CD4-positive, alpha-beta T cell treated with Interferon alpha-2 for 1 hour (primary cell): ENCODE results near the gene CADPS2.

ENCODE experiments used
- DNase-seq, 2 donors: peaks; one replicate each; pipeline ENCODE4 v3.0.0-alpha.2; 2020 to 2022

The CADPS2 gene

GRCh38 chr7:122429926-122430325 is 456.3 kb downstream of the CADPS2 start:
- DNase-seq = no peak

DNA sequence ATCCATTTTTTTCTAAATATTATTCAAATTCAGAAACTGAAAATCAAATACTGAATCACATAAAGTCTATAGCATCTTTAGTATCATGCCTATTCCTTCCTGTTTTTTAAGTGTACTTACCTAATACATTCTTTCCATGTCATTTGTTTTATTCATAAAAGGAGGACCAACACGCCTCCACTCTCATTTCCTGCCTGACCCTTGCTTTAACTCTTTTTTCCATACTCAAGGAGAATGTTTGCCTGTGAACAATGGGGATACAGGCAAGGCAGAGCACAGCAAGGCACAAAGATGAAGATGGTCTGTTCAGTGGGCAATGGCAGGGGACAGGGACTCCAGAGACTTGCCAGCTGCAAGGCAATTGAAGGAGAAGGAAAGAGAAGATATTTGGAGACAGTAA is 460.5 kb downstream of the CADPS2 start:
- DNase-seq = no peak

DNA sequence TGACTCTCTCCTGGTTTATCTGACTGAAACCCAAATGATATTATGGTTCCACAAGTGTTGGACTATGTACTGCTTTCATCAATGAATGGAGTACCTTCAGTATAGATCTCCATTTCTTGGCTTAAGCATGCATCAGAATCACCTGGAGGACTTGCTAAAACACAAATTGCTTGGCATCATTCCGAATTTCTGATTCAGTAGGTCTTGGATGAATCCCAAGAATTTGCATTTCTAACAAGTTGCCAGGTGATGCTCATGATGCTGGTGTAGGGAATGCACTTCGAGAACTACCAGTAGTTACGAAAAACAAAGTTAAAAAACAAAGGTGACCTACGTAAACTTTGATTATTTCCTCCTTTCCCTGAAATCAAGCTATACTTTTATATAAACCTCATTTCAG is 462.7 kb downstream of the CADPS2 start:
- no peak for DNase-seq

DNA sequence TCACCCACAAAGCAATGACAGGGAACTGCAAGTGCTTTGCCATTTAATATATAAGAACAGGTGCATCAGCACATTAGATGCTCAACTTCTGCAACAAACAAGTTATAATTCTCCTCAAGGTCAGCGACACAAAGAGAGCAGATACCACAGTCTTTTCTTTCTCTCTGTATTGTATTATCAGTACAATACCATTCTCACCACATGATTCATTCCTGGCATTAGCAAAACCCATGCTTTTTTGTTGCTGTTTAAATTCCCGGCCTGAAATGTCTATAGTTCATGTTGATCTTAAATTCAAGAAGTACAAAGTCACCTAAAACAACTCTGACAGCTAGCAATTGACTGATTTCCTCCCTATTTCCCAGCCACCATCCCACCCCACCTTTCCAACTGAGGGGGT is 469.9 kb downstream of the CADPS2 start:
- DNase-seq = no peak

- no peak for DNase-seq
Measured at GRCh38 chr7:122415510-122415909, 470.8 kb downstream of the CADPS2 start.

- no peak for DNase-seq
Measured at GRCh38 chr7:122413339-122413738, 472.9 kb downstream of the CADPS2 start.

GRCh38 chr7:122412883-122413282 is 473.4 kb downstream of the CADPS2 start:
- DNase-seq = no peak

- DNase-seq = no peak
Measured at GRCh38 chr7:122412441-122412840, 473.8 kb downstream of the CADPS2 start.

- DNase-seq = no peak
Measured at GRCh38 chr7:122407195-122407594, 479.1 kb downstream of the CADPS2 start.

DNA sequence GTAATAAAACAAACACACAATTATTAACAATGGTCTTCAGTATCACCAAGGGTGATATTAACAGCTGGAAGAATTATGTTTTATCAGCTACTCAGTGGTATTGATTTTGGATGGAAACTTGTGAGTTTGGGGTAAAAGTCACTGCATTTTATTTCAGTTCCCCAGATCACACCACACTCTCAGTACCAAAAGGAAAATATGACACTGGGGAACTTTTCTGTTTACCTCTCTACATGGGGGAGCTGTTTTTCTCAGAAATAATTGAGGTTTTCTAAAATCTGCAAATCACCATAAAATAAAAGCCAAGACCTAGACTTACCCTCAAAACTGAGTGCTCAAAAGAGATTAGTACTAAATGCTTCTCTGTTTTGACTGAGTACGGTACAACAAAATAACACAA is 483.1 kb downstream of the CADPS2 start:
- DNase-seq = no peak

DNA sequence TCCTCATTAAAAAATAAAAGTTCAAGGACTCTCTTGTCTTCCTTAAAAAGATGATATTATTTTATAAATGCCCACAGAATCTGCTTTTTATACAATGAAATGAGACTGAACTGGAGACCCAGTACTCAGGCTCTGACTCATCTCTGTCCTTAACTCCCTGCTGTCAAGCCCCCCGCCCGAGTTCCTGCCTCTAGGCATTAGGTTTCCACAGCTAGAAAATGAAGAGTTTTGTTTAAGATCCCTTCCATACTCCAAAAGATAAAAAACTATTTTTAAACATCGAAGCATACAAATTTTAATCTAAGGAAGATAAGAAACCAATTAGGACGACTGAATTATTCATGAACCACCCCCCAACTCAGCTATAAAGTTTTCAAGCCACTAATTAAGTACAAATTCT is 484.0 kb downstream of the CADPS2 start:
- no peak for DNase-seq

DNA sequence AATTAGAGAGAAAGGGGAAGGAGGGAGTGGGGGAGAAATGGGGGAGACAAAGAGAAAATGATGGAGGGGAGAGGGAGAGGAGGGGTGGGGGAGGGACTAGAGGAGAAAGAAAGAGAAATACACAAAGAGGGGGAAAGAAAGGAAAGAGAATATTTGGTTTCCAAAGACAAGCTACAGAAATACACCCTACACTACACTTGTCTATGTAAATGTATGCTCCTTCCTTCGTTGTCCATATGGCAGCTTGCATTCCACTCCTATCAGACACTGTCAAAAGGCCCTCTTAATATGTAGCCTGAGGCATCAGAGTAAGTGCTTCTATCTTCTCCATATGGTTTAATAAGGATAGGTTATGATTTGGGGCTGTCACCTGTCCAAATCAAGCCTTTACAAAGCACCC is 488.9 kb downstream of the CADPS2 start:
- DNase-seq = no peak

- DNase-seq = no peak
Measured at GRCh38 chr7:122394512-122394911, 491.7 kb downstream of the CADPS2 start.

DNA sequence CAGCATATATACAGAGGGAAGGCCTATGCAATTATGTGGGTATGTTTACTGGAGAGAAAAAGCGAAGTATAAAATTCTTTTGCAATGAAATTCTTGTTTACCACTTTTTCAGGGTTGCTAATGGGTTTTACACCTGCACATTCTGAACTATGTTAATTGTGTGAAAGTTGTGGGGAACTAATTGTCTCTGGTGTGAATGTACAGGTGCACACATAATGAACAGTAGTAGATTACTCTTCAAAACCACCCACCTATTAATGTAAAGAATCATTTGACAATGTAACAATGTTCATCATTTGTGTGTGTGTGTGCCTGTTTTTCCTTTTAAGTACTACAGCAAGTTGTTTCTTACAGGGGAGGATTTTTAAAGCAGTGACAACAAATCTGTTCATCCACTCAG is 501.7 kb downstream of the CADPS2 start:
- DNase-seq = no peak

- no peak for DNase-seq
Measured at GRCh38 chr7:122383934-122384333, 502.3 kb downstream of the CADPS2 start.

- no peak for DNase-seq
Measured at GRCh38 chr7:122380992-122381391, 505.3 kb downstream of the CADPS2 start.

GRCh38 chr7:122379491-122379890 is 506.8 kb downstream of the CADPS2 start:
- DNase-seq = no peak

GRCh38 chr7:122369756-122370155 is 516.5 kb downstream of the CADPS2 start:
- no peak for DNase-seq

GRCh38 chr7:122364761-122365280 is 521.4 kb downstream of the CADPS2 start:
- no peak for DNase-seq

- no peak for DNase-seq
Measured at GRCh38 chr7:122363144-122363543, 523.1 kb downstream of the CADPS2 start.

GRCh38 chr7:122362473-122362872 is 523.8 kb downstream of the CADPS2 start:
- DNase-seq = no peak

- DNase-seq = no peak
Measured at GRCh38 chr7:122354656-122355055, 531.6 kb downstream of the CADPS2 start.

DNA sequence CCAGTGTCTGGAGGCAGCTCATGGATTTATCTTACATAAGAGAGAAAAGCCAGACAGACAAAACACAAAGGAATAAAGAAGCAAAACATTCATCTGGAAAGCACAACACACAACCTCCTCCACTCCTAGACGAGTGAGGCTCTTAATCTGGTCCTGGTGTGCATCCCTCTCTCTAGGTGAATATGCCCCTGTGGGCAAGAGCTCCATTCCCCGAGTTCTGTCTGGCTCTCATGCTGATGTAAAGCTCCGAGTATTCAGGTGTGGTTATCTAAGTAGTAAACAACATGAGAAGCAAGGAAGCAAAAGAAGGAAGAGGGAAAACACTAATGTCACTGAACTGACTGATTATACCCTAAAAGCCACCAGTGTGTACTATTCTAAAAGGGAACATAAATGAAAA is 533.8 kb downstream of the CADPS2 start:
- DNase-seq = no peak

DNA sequence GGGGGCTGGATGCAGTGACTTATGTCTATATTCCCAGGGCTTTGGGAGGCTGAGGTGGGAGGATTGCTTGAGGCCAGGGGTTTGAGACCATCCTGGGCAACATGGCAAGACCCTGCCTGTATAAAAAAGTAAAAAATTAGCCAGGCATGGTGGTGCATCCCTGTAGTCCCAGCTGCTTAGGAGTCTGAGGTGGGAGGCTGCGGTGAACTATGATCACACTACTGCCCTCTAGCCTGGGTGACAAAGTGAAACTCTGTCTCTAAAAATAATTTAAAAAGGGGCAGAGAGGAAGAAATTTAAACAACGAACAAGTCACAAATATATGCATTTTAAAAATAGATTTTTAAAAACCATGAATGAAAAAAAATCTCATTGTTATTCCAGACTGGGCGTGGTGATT is 535.6 kb downstream of the CADPS2 start:
- DNase-seq = no peak

- DNase-seq = no peak
Measured at GRCh38 chr7:122344303-122344620, 542.0 kb downstream of the CADPS2 start.
